Activated gamma-delta T cell (primary cell): ENCODE measurements around the gene TFG.

Experiments used
- DNase-seq: peaks from one replicate; lab custom pipeline; 2025; lab: John Stamatoyannopoulos, UW

TFG gene

GRCh38 chr3:100798012-100798411 lies 88.7 kb downstream of the TFG start:
- DNase-seq = no peak
